H9 (cell line): ENCODE results near the gene ZNF280A. TPM values are rescaled to one million over a fixed set of nuclear protein-coding genes. Genes with fewer than 3 reads are reported as not detected.

ENCODE experiments used
- DNase-seq: peaks from one replicate; pipeline ENCODE4 v3.0.0-alpha.2; 2017
- H2AFZ ChIP-seq: one replicate; pipeline ENCODE4 v1.6.1; 2013; ENCODE audit warnings: mild to moderate bottlenecking, low read length, control low read depth, moderate library complexity
- H2AK5ac ChIP-seq: 2 replicates; pipeline ENCODE4 v1.6.1; 2013; ENCODE audit warnings: low read length, control low read depth, mixed read lengths; ENCODE audit not compliant: insufficient read length
- H2BK120ac ChIP-seq: one replicate; pipeline ENCODE4 v1.6.1; 2013; ENCODE audit warnings: low read depth, mild to moderate bottlenecking, low read length, control low read depth, inconsistent platforms; ENCODE audit not compliant: poor library complexity, severe bottlenecking
- H2BK12ac ChIP-seq: 2 replicates; pipeline ENCODE4 v1.6.1; 2013; ENCODE audit warnings: low read length, control low read depth, mixed read lengths, low read depth; ENCODE audit not compliant: insufficient read length
- H2BK15ac ChIP-seq: 2 replicates; pipeline ENCODE4 v1.6.1; 2013; ENCODE audit warnings: low read depth, low read length, control low read depth
- H2BK20ac ChIP-seq: one replicate; pipeline ENCODE4 v1.6.1; 2013; ENCODE audit warnings: low read depth, mild to moderate bottlenecking, low read length, control low read depth, inconsistent platforms; ENCODE audit not compliant: poor library complexity, severe bottlenecking
- H2BK5ac ChIP-seq: 2 replicates; pipeline ENCODE4 v1.6.1; 2013; ENCODE audit warnings: low read length, control low read depth, mixed read lengths; ENCODE audit not compliant: insufficient read length
- H3K14ac ChIP-seq: 2 replicates; pipeline ENCODE4 v1.6.1; 2013; ENCODE audit warnings: low read length, control low read depth; ENCODE audit not compliant: insufficient read depth
- H3K18ac ChIP-seq: 2 replicates; pipeline ENCODE4 v1.6.1; 2013; ENCODE audit warnings: low read depth, mild to moderate bottlenecking, mixed read lengths, low read length, control low read depth; ENCODE audit not compliant: insufficient read length
- H3K23ac ChIP-seq: 2 replicates; pipeline ENCODE4 v1.6.1; 2013; ENCODE audit warnings: low read length, control low read depth, mixed read lengths, low read depth; ENCODE audit not compliant: insufficient read length
- H3K23me2 ChIP-seq: 2 replicates; pipeline ENCODE4 v1.6.1; 2013; ENCODE audit warnings: low read depth, mild to moderate bottlenecking, mixed read lengths, low read length, control low read depth; ENCODE audit not compliant: insufficient read length, poor library complexity, severe bottlenecking
- H3K27ac ChIP-seq: 2 replicates; pipeline ENCODE4 v1.5.1; 2013; ENCODE audit warnings: low read length, control low read depth, mixed read lengths, low read depth; ENCODE audit not compliant: insufficient read length
- H3K27me3 ChIP-seq: 2 replicates; pipeline ENCODE4 v1.6.1; 2013; ENCODE audit warnings: low read length, control low read depth, inconsistent platforms; ENCODE audit not compliant: insufficient read depth
- H3K4ac ChIP-seq: 2 replicates; pipeline ENCODE4 v1.6.1; 2013; ENCODE audit warnings: low read depth, mild to moderate bottlenecking, control low read depth, inconsistent platforms, low read length, moderate library complexity
- H3K4me1 ChIP-seq: 2 replicates; pipeline ENCODE4 v1.6.1; 2013; ENCODE audit warnings: low read length, control low read depth, inconsistent platforms; ENCODE audit not compliant: insufficient read depth
- H3K4me2 ChIP-seq: 2 replicates; pipeline ENCODE4 v1.6.1; 2013; ENCODE audit warnings: low read length, control low read depth, mixed read lengths; ENCODE audit not compliant: insufficient read length, insufficient read depth
- H3K56ac ChIP-seq: 2 replicates; pipeline ENCODE4 v1.6.1; 2013; ENCODE audit warnings: low read depth, mild to moderate bottlenecking, mixed read lengths, low read length, control low read depth; ENCODE audit not compliant: insufficient read length
- H3K79me1 ChIP-seq: 2 replicates; pipeline ENCODE4 v1.6.1; 2013; ENCODE audit warnings: low read depth, mild to moderate bottlenecking, moderate library complexity, low read length, control low read depth, inconsistent platforms; ENCODE audit not compliant: insufficient read depth, poor library complexity, severe bottlenecking
- H3K79me2 ChIP-seq: 2 replicates; pipeline ENCODE4 v1.6.1; 2013; ENCODE audit warnings: low read length, control low read depth, inconsistent platforms; ENCODE audit not compliant: insufficient read depth
- H3K9ac ChIP-seq: 2 replicates; pipeline ENCODE4 v1.6.1; 2013; ENCODE audit warnings: low read length, control low read depth, mixed read lengths; ENCODE audit not compliant: insufficient read length; ENCODE audit errors: extremely low read depth
- H3K9me3 ChIP-seq: one replicate; pipeline ENCODE4 v1.6.1; 2013; ENCODE audit warnings: low read depth, low read length, inconsistent platforms; ENCODE audit not compliant: control insufficient read depth
- H3T11ph ChIP-seq: one replicate; pipeline ENCODE4 v1.6.1; 2013; ENCODE audit warnings: mild to moderate bottlenecking, low read length, control low read depth, inconsistent platforms
- H4K20me1 ChIP-seq: one replicate; pipeline ENCODE4 v1.6.1; 2013; ENCODE audit not compliant: control insufficient read depth, insufficient read length, insufficient read depth
- H4K5ac ChIP-seq: 2 replicates; pipeline ENCODE4 v1.6.1; 2013; ENCODE audit warnings: low read depth, mild to moderate bottlenecking, mixed read lengths, low read length, control low read depth; ENCODE audit not compliant: insufficient read length
- H4K8ac ChIP-seq: replicated peaks from 2 replicates; pipeline ENCODE4 v1.6.1; 2013; ENCODE audit warnings: low read length, control low read depth, mixed read lengths, low read depth; ENCODE audit not compliant: insufficient read length
- H4K91ac ChIP-seq: 2 replicates; pipeline ENCODE4 v1.6.1; 2013; ENCODE audit warnings: low read depth, mild to moderate bottlenecking, moderate library complexity, mixed read lengths, low read length, control low read depth; ENCODE audit not compliant: insufficient read length
- H3K27ac Mint-ChIP-seq, 3 experiments: 2 replicates in 2 of 3; 3 replicates in 1 of 3; pipeline ENCODE4 v1.8.0; 2020 to 2021; ENCODE audit warnings: mixed read lengths in 3 of 3, mild to moderate bottlenecking in 1 of 3, moderate library complexity in 1 of 3
- H3K27me3 Mint-ChIP-seq: 2 replicates; pipeline ENCODE4 v1.8.0; 2021; ENCODE audit warnings: low read depth, mild to moderate bottlenecking, moderate library complexity, mixed read lengths
- H3K36me3 Mint-ChIP-seq, 3 experiments: 2 replicates in 2 of 3; 3 replicates in 1 of 3; pipeline ENCODE4 v1.8.0; 2020 to 2021; ENCODE audit warnings: low read depth in 3 of 3, mixed read lengths in 3 of 3; ENCODE audit not compliant: insufficient read depth in 1 of 3
- H3K4me1 Mint-ChIP-seq, 2 experiments: 2 replicates each; pipeline ENCODE4 v1.8.0; 2020; ENCODE audit warnings: mixed read lengths in 2 of 2
- H3K4me3 Mint-ChIP-seq, 2 experiments: 2 replicates in 1 of 2; 3 replicates in 1 of 2; pipeline ENCODE4 v1.8.0; 2020 to 2021; ENCODE audit warnings: mild to moderate bottlenecking in 2 of 2, mixed read lengths in 2 of 2, moderate library complexity in 1 of 2
- H3K9me3 Mint-ChIP-seq, 2 experiments: 2 replicates in 1 of 2; 3 replicates in 1 of 2; pipeline ENCODE4 v1.8.0; 2020; ENCODE audit warnings: mild to moderate bottlenecking in 2 of 2, mixed read lengths in 2 of 2, moderate library complexity in 1 of 2
- CTCF ChIP-seq: fragments of 200-600 bp; sonication (generic); conservative IDR thresholded peaks from 3 replicates; pipeline ENCODE4 v1.8.0; 2021; ENCODE audit warnings: antibody characterized with exemption, mild to moderate bottlenecking
- WGBS: extraction: QIAGEN DNeasy Blood & Tissue Kit; methylation state at CpG from one replicate; pipeline ENCODE4 v1.1.7; 2013; ENCODE audit warnings: missing lambda C conversion rate, low lambda C conversion rate, mixed read lengths; ENCODE audit not compliant: insufficient read length; ENCODE audit errors: extremely low coverage; 5-methylcytosine and 5-hydroxymethylcytosine counted together
- total RNA-seq: library from RNA; stranded (reverse); gene quantifications from 2 replicates; pipeline ENCODE4 v1.2.1, GENCODE V29; 2021

ZNF280A gene
- total RNA-seq, 1 experiment from 2014 or later: 0.13 TPM

DNA sequence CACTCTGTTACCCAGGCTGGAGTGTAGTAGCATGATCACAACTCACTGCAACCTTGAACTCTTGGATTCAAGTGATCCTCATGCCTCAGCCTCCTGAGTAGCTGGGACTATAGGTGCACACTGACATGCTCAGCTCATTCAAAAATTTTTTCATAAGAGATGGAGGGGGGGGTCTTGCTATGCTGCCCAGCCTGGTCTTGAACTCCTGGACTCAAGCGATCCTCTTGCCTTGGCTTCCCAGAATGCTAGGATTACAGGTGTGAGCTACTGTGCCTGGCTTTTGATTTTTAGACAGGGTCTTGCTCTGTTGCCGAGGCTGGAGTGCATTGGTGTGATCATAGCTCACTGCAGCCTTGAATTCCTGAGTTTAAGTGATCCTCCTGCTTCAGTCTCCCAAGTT lies 25.0 kb upstream of the ZNF280A start:
- no CpG with 5 or more reads among the region's 2 CpGs for WGBS
- H3K27me3 ChIP-seq: peaks cover 34% of the 10 kb centered on the region; the same call in 1 of the 2 replicates
- peaks cover 100% of the 10 kb centered on the region for H3K27me3 Mint-ChIP-seq
- no peaks in the 10 kb centered on the region for H3K4me1 ChIP-seq
- no peak overlapping the region for H2BK120ac ChIP-seq
- no peak overlapping the region for H2BK20ac ChIP-seq
- H3K9ac ChIP-seq: no peak overlapping the region
- no peak overlapping the region for H3K23ac ChIP-seq
- no peak for TF ChIP-seq CTCF
- no peaks in the 10 kb centered on the region for H3K9me3 ChIP-seq
- no peak overlapping the region for H4K91ac ChIP-seq
- no peaks in the 10 kb centered on the region for H3K79me1 ChIP-seq
- H3K27ac ChIP-seq: no peak overlapping the region
- H4K20me1 ChIP-seq: no peaks in the 10 kb centered on the region
- no peaks in the 10 kb centered on the region for H3K36me3 Mint-ChIP-seq
- no peak overlapping the region for H3K4me3 Mint-ChIP-seq
- H2BK12ac ChIP-seq: no peak overlapping the region
- H3K4ac ChIP-seq: no peak overlapping the region
- no peak for DNase-seq
- no peaks in the 10 kb centered on the region for H3K23me2 ChIP-seq
- no peak overlapping the region for H2AFZ ChIP-seq
- no peak overlapping the region for H3K56ac ChIP-seq
- no peaks in the 10 kb centered on the region for H3K4me1 Mint-ChIP-seq
- no peak overlapping the region for H2AK5ac ChIP-seq
- no peak overlapping the region for H3T11ph ChIP-seq
- no peak overlapping the region for H2BK15ac ChIP-seq
- H3K9me3 Mint-ChIP-seq: peaks cover 2 to 7% of the 10 kb centered on the region in 2 experiments; a peak in 2 of 5 replicates
- no peak overlapping the region for H3K14ac ChIP-seq
- no peak overlapping the region for H3K18ac ChIP-seq
- no peak overlapping the region for H4K5ac ChIP-seq
- no peak overlapping the region for H3K27ac Mint-ChIP-seq
- no peak overlapping the region for H3K4me2 ChIP-seq
- no peaks in the 10 kb centered on the region for H3K79me2 ChIP-seq
- H4K8ac ChIP-seq: no peak overlapping the region
- H2BK5ac ChIP-seq: no peak overlapping the region
